ENCODE results near the gene NLRP3.

DNA sequence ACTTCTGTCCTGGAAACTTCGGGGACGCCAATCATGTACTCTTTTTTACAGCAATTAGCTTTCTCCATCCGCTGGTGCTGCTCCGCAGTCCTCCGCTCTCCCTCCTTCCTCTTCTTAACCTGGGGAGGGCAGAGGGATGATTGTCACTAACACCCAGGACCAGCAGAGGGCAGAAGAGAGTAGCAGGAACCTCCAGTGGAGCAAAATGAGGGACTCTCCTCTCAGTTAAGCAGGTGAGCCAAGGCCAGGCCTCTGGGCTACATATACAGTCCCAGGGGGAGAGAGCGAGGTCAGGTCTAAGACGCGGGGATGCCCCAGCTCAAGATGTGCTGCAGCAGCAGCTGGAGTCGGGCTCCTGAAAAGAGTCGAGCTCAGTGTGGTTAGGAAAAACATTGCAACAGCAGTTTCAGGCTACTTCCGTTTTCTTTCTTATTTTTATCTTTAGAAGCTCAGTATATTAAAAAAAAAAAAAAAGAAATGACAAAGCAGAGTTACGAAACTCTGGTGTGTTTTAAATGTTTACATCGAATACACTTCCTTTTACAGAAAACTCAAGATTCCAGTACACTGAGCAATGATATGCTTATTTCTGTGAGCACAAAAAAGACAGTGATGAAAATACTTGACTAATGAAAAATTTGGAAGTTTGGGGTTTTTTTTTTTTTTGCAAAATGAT lies 25.7 kb upstream of the NLRP3 start:
- no peak for TF ChIP-seq POLR2A (IDR thresholded peaks at IDR 0.05)
- TF ChIP-seq POLR2AphosphoS5 (IDR thresholded peaks at IDR 0.05), result no peak
